ENCODE data around the gene URI1. TPM values are rescaled to one million over a fixed set of nuclear protein-coding genes. Genes with fewer than 3 reads are reported as not detected.

Gene URI1
- total RNA-seq, 1 experiment from 2014 or later, result 95.5 TPM

DNA sequence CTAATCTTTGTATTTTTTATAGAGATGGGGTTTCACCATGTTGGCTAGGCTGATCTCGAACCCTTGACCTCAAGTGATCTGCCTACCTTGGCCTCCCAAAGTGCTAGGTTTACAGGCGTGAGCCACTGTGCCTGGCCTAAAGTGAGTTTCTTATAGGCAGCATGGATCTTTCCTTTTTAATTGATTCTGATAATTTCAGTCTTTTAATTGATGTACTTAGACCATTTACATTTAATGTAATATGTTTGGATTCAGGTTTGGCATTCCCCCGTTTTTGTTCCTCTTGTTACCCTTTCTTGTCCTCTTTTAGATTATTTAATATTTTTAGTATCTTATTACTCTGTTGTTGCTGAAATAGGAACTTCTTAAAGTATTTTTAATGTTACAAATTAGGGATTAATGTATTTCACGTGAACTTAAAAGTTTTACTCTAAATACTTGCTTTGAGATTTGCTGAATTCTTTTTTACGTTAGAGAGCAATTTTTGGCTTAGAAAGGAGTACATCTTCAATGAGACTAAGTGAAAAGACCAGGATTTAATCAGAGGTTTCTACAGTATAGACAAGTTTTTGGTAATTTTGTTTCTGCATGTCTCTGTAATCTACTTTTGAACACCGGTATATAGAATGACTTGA is 50.3 kb downstream of the URI1 start:
- Histone ChIP-seq H3K9me3 (peaks cover 36% of the 10 kb centered on the region), H3K4me3 (no peak overlapping the region), H3K36me3 (peaks cover 91% of the 10 kb centered on the region), H3K27me3 (no peaks in the 10 kb centered on the region)
- DNase-seq, result no peak

DNA sequence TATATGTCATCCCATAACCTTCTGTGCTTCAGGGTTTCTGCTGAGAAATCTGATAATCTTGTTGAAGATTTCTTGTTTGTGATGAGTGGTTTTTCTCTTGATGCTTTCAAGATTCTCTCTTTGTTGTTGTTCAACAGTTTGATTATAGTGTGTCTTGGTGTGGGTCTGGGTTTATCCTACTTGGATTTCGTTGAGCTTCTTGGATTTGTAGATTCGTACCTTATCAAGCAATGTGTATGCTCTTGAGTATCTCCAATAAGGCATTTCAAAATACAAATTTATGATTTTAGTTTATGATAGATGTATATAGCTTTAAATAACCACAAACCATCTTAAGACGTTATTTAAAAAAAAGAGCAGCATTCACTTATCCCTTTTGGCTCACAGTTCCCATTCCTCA is 57.5 kb downstream of the URI1 start:
- Histone ChIP-seq H3K36me3 (peaks cover 61% of the 10 kb centered on the region), H3K4me3 (no peak overlapping the region), H3K27me3 (no peaks in the 10 kb centered on the region), H3K9me3 (peaks cover 34% of the 10 kb centered on the region)
- DNase-seq, result no peak

DNA sequence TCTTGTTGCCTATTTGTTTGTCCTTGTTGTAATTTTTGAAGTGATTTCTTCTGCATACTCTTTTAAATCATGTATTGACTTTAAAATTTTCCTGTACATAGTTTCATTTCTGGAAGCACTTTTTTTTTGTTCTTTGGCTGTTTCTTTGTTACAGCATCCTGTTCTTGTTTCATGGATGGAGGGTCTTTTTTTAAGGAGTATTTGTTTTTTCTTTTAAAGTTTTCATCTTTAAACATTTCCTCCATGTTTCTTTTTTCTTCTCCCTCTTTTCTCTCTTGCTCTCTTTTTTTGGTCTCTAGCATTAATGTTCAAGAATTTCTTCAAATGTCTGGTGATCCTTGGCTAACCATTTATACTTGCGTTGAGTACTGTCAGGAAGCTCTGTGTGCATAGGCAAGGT is 58.8 kb downstream of the URI1 start:
- H3K27me3 ChIP-seq, result no peaks in the 10 kb centered on the region
- H3K36me3 ChIP-seq, result peaks cover 60% of the 10 kb centered on the region
- DNase-seq, result no peak
- peaks cover 27% of the 10 kb centered on the region for H3K9me3 ChIP-seq
- H3K4me3 ChIP-seq, result no peak overlapping the region

DNA sequence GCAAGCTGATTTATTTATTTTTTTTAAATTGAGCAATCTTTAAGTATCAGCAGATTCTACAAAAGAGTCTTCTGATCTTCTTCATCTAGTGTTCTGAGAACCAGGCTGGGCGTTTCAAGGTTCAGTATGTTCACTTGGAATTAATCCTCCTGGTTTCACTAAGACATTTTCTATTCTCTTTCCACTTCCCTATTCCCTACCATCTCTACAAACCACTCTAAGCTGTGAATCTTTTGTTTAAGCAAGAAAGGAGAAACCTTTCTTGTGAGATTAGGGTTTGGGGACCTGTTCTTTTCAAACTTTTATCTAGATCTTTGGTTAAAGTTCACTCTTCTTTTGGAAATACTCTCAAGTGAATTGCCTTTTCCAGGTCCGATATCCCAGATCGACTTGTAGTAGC is 59.3 kb downstream of the URI1 start:
- Histone ChIP-seq H3K4me3 (no peak overlapping the region), H3K27me3 (no peaks in the 10 kb centered on the region), H3K36me3 (peaks cover 60% of the 10 kb centered on the region), H3K9me3 (peaks cover 23% of the 10 kb centered on the region)
- no peak for DNase-seq

DNA sequence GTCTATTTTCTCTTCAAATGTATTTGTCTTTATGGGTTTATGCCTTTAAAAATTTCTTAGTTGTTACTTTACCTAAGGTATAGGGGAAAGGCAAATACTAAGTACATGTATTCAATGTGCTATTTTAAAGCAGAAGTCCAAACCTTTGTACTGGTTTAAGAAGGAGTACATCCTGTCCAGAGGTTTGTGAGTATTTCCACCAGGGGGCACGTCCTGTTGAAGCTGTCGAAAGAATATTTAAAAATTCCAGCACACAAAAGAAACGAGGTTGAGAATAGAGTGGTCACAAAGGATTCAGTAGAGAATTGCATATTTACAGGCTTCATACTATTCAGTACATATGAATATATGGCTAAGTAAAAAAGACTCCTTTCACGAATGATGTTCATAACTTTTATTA is 59.8 kb downstream of the URI1 start:
- no peaks in the 10 kb centered on the region for H3K27me3 ChIP-seq
- no peak overlapping the region for H3K4me3 ChIP-seq
- no peak for DNase-seq
- peaks cover 18% of the 10 kb centered on the region for H3K9me3 ChIP-seq
- H3K36me3 ChIP-seq, result peaks cover 62% of the 10 kb centered on the region

DNA sequence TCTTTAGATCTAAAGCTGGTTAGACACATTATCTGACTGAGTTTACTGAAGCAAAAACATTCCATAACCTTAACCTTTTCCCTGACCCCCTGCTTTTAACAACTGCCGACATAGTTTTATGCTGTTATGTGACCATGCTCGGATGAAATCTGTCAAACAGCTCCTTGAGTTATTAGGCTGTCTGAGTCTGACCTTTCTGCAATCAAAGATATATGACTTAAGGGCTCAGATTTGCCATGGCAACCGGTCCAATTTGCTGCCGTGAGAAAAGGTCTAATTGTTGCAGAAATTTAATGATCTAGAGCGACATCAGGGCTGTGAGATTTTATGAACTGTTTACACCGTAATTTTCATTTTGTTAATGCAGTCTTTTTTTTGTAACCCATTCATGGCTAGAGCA is 61.8 kb downstream of the URI1 start:
- H3K36me3 ChIP-seq, result peaks cover 68% of the 10 kb centered on the region
- H3K4me3 ChIP-seq, result no peak overlapping the region
- no peaks in the 10 kb centered on the region for H3K27me3 ChIP-seq
- DNase-seq, result no peak
- H3K9me3 ChIP-seq, result peaks cover 7% of the 10 kb centered on the region

DNA sequence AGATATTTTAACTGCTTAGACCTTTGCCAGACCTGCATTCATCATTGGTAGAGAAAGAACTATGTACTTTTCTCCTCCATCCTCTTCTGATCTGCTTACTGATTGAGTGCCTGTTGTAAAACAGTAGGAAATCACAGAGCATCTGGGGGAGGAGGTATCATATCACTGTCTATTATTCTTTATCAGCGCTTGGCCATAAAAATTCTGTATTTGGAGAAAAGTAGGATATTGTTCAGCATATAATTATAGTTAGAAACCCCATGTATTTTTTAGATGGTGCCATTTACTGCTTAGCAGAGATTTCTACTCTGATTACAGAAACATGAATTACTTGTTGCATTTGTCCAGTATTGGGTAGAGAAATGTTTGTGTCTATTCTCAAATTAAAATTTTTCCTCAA is 62.4 kb downstream of the URI1 start:
- no peak overlapping the region for H3K4me3 ChIP-seq
- H3K27me3 ChIP-seq, result no peaks in the 10 kb centered on the region
- peaks cover 69% of the 10 kb centered on the region for H3K36me3 ChIP-seq
- DNase-seq, result no peak
- peaks cover 3% of the 10 kb centered on the region for H3K9me3 ChIP-seq

DNA sequence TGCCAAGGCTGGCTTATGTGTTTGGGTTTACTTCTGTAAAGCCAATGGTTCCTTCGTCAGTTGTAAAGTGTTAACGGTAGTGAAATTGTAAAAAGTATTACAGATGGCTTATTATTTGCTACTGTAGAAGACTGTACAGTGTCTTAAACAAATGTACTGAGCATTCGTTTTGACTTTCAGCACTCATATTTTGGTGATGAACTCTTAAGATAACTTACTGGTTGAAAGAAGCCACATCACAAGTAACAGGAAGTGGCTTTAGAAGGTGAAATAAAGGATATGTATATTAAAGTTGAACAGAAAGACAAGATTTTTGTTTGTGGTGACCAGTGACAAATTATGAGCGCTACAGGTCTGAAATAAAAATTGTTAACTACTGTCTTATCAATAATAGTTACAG is 64.2 kb downstream of the URI1 start:
- Histone ChIP-seq H3K27me3 (no peaks in the 10 kb centered on the region), H3K4me3 (no peak overlapping the region), H3K9me3 (no peaks in the 10 kb centered on the region; the same call in 1 of the 2 replicates), H3K36me3 (peaks cover 67% of the 10 kb centered on the region)
- DNase-seq, result no peak

DNA sequence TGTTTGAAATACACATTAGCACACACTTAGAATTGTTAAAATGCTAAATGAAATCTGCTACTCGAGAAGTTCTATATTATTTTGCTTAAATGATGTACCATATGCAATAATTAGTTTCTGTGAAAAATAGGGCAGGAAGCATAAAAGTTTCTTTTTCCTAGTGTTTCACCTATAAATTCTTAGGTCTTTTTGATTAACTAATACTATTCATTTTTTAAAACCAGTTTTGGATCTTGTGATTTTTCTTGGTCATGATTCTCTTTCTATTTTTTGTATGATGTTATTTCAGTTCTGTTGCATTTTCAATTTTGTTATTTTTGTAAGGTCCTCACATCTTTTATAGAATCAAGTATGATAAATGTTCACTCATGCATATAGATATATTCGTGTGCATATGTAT is 66.1 kb downstream of the URI1 start:
- Histone ChIP-seq H3K9me3 (no peaks in the 10 kb centered on the region), H3K27me3 (no peaks in the 10 kb centered on the region), H3K4me3 (no peak overlapping the region), H3K36me3 (peaks cover 73% of the 10 kb centered on the region)
- DNase-seq, result no peak

DNA sequence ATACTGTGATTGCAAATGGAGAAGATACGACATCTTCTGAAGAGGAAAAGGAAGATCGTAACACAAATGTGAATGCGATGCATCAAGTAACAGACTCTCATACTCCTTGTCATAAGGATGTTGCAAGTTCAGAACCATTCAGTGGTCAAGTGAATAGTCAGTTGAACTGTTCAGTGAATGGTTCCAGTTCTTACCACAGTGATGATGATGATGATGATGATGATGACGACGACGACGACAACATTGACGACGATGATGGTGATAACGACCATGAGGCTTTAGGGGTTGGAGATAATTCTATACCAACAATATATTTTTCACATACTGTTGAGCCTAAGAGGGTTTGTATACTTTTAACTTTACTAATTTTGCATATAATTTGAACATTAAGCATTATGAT is 67.0 kb downstream of the URI1 start:
- Histone ChIP-seq H3K4me3 (no peak overlapping the region), H3K36me3 (peaks cover 81% of the 10 kb centered on the region), H3K9me3 (no peaks in the 10 kb centered on the region), H3K27me3 (no peaks in the 10 kb centered on the region)
- no peak for DNase-seq

DNA sequence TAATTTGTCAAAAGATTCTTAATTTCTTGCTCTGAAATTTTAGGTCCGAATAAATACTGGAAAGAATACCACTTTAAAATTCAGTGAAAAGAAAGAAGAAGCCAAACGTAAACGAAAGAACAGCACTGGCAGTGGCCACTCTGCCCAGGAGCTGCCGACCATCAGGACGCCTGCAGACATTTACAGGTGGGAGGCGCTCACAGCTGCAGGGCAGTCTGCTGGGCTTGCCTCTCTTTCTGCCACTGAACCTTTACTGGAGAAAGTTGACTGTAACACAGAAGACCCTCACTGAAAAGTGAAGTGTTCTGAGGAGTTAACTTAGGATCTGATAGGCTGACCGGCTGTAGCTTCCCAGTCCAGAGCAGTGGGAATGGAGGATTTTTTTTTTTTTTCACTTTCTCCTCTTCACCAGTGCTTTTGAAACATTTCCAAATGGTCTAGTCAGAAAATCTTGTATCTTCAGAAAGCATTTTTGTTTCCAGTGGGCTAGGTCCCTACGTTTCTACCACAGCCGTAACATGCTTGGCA is 69.1 kb downstream of the URI1 start:
- no peak for DNase-seq
- peaks cover 88% of the 10 kb centered on the region for H3K36me3 ChIP-seq

DNA sequence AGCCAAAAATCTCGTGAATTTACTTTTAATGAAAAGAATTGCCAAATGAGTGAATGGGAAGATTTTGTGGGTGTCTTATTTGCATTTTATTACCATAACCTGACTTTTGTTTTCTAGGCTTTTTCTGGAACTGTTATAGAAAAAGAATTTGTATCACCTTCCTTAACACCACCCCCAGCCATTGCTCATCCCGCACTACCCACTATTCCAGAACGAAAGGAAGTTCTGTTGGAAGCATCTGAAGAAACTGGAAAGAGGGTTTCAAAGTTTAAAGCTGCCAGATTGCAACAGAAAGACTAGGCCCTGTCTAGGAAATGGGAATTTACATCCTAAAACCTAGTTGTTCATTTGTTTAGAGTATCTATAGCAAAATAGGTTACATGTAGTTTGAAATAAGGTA is 72.7 kb downstream of the URI1 start:
- H3K4me3 ChIP-seq, result no peak overlapping the region
- H3K9me3 ChIP-seq, result no peaks in the 10 kb centered on the region
- no peak for DNase-seq
- H3K27me3 ChIP-seq, result no peaks in the 10 kb centered on the region
- peaks cover 86% of the 10 kb centered on the region for H3K36me3 ChIP-seq

More for the DNA sequence above, 69.1 kb downstream of the URI1 start:
- no peaks in the 10 kb centered on the region for H3K9me3 ChIP-seq
- no peaks in the 10 kb centered on the region for H3K27me3 ChIP-seq
- H3K4me3 ChIP-seq, result no peak overlapping the region

DNA sequence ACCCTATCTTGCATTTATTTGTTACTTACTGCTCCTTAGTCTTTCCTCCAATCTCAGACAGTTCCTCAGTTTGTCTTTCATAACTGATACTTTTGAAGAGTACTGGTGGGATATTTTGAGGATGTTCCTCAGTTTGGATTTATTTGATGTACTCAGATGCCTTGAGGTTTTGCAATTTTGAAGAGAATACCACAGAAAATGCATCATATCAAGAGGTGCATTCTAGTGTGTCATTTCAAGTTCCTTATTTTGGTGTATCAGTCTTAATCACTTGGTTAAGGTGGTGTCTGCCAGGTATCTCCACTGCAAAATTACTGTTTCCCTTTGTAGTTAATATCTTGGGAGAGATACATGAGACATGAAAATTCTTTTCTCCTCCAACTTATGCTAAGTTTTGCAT is 75.1 kb downstream of the URI1 start:
- DNase-seq, result no peak
- Histone ChIP-seq H3K36me3 (peaks cover 87% of the 10 kb centered on the region), H3K9me3 (0 out of 2 replicates have a peak, but pooled peaks cover 3% of the 10 kb centered on the region), H3K4me3 (no peak overlapping the region), H3K27me3 (no peaks in the 10 kb centered on the region)

DNA sequence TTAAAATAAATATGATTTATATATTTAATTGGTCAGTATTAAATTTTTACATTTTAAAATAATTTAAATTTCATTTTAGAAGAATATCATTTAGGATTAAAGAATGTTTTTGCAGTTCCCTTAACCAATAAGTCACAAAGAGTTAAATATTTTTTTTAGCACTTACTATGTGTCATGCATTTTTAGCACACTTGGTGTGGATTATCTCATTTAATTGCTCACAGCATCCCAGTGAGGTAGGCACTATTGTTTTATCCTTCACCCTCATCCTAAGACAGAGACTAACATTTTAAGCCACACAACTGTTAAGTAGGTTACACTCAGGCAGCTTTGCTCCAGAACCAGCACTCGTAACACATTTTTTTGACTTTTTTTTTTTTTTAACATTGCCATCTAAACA is 78.2 kb downstream of the URI1 start:
- peaks cover 76% of the 10 kb centered on the region for H3K36me3 ChIP-seq
- H3K4me3 ChIP-seq, result no peak overlapping the region
- no peak for DNase-seq
- H3K27me3 ChIP-seq, result no peaks in the 10 kb centered on the region
- H3K9me3 ChIP-seq, result 0 out of 2 replicates have a peak, but pooled peaks cover 3% of the 10 kb centered on the region

DNA sequence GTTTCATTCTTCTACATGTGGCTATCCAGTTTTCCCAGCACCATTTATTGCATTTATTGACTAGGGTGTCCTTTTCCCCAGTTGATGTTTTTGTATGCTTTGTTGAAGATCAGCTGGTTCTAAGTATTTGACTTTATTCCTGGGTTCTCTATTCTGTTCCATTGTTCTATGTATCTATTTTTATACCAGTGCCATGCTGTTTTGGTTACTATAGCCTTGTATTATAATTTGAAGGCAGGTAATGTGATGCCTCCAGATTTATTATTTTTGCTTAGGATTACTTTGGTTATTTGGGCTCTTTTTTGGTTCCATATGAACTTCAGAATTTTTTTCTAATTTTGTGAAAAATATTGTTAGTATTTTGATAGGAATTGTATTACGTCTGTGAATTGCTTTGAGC is 80.6 kb downstream of the URI1 start:
- H3K36me3 ChIP-seq, result peaks cover 72% of the 10 kb centered on the region
- 0 out of 2 replicates have a peak, but pooled peaks cover 3% of the 10 kb centered on the region for H3K9me3 ChIP-seq
- H3K27me3 ChIP-seq, result no peaks in the 10 kb centered on the region
- DNase-seq, result no peak
- no peak overlapping the region for H3K4me3 ChIP-seq

DNA sequence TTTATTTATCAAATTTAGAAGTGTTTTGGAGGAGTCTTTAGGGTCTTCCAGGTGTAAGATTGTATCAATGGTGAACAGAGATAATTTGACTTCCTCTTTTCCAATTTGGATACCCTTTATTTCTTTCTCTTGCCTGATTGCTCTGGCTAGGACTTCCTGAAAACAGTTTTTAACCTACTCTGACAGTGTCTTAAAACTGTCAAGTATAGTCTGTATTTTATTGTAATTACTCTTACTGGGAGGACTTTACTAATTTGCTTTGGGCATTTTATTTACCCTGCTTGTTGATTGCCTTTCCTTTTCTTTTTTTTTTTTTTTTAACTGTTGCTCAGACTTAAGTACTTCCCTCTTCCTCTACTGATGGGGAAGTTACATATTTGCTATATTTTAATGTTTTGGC is 81.3 kb downstream of the URI1 start:
- DNase-seq, result no peak
- no peak overlapping the region for H3K4me3 ChIP-seq
- peaks cover 71% of the 10 kb centered on the region for H3K36me3 ChIP-seq
- H3K9me3 ChIP-seq, result peaks cover 6% of the 10 kb centered on the region; the same call in 1 of the 2 replicates
- no peaks in the 10 kb centered on the region for H3K27me3 ChIP-seq

DNA sequence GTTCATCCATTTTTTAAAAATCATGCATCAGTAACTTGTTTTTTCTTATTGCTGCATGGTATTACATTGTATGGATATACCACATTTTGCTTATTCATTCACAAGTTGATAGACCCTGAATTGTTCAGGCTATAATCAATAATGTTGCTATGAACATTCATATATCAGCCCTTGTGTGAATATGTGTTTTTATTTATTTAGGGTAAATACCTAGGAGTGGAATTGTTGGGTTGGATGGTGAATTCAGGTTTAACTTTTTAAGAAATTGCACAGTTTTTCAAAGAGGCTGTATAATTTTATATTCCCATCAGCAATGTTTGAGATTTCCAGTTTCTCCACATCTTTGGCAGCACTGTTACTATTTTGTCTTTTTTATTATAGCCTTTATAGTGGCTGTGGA is 82.1 kb downstream of the URI1 start:
- DNase-seq, result no peak
- peaks cover 7% of the 10 kb centered on the region; the same call in 1 of the 2 replicates for H3K9me3 ChIP-seq
- H3K36me3 ChIP-seq, result peaks cover 73% of the 10 kb centered on the region
- H3K4me3 ChIP-seq, result no peak overlapping the region
- H3K27me3 ChIP-seq, result no peaks in the 10 kb centered on the region

DNA sequence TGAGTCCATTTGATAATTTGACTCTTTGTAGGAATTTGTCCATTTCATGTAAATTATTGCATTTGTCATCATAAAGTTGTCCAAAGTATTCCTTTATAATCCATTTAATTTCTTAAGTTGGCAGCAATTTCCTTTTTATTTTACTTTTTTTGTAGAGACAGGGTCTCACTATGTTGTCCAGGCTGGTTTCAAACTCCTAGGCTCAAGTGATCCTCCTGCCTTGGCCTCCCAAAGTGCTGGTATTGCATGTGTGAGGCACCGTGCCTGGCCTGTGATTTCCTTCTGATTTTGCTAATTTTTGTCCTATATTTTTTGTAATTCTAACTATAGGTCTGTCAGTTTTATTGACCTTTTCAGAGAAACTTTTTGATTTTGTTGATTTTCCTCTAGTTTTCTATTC is 84.9 kb downstream of the URI1 start:
- no peak for DNase-seq
- H3K27me3 ChIP-seq, result no peaks in the 10 kb centered on the region
- peaks cover 79% of the 10 kb centered on the region for H3K36me3 ChIP-seq
- peaks cover 5% of the 10 kb centered on the region; the same call in 1 of the 2 replicates for H3K9me3 ChIP-seq
- no peak overlapping the region for H3K4me3 ChIP-seq

All from MG63 (cell line).